ENCODE results near the gene CPM.

DNA sequence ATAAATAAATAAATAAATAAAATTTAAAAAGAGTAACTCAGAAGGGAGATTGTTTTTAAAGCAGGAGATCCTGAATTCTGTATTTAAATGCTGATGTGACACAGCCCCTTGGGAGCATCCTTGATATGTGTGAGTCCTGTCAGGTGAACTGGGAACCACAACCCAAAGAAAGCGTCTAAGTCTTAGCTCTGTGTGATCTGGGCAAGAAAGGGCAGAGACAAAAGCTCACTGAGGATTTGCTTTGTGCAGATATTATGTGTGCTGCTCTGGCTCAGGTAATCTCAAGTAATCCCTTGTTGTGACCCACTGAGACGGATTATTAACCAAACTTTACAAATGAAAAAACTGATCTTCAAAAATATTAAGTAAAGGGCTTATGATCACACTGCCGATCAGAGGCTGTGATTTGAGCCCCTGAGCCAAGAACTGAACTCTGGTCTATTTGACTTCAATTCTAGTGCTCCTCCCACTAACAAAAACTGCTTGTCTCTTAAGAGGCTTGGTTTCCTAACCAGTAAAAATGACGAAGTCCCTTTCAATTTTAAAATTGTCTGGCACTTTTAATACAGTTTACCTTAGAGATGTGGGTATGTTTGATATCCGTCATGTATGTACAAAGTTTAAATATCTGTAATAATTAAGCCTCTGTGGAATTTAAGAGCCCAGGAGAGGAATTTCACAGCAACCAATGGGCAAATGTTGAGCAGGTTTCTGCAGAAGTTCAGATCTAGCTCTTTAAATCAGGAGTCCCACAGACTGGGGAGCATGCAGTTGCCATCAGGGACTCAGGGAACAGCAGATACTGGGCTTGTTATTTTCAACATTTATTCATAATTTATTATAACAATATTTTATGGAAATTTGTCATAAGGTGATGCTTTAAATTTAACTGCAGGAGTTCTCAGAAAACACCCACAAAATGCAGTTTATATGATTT lies 46.1 kb downstream of the CPM start:
- TF ChIP-seq, protein P1, sequence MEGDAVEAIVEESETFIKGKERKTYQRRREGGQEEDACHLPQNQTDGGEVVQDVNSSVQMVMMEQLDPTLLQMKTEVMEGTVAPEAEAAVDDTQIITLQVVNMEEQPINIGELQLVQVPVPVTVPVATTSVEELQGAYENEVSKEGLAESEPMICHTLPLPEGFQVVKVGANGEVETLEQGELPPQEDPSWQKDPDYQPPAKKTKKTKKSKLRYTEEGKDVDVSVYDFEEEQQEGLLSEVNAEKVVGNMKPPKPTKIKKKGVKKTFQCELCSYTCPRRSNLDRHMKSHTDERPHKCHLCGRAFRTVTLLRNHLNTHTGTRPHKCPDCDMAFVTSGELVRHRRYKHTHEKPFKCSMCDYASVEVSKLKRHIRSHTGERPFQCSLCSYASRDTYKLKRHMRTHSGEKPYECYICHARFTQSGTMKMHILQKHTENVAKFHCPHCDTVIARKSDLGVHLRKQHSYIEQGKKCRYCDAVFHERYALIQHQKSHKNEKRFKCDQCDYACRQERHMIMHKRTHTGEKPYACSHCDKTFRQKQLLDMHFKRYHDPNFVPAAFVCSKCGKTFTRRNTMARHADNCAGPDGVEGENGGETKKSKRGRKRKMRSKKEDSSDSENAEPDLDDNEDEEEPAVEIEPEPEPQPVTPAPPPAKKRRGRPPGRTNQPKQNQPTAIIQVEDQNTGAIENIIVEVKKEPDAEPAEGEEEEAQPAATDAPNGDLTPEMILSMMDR (IDR thresholded peaks at IDR 0.05), result no peak
- no peak for TF ChIP-seq POLR2A (IDR thresholded peaks at IDR 0.05)
